ENCODE data around the gene LONRF3.

Gene LONRF3

DNA sequence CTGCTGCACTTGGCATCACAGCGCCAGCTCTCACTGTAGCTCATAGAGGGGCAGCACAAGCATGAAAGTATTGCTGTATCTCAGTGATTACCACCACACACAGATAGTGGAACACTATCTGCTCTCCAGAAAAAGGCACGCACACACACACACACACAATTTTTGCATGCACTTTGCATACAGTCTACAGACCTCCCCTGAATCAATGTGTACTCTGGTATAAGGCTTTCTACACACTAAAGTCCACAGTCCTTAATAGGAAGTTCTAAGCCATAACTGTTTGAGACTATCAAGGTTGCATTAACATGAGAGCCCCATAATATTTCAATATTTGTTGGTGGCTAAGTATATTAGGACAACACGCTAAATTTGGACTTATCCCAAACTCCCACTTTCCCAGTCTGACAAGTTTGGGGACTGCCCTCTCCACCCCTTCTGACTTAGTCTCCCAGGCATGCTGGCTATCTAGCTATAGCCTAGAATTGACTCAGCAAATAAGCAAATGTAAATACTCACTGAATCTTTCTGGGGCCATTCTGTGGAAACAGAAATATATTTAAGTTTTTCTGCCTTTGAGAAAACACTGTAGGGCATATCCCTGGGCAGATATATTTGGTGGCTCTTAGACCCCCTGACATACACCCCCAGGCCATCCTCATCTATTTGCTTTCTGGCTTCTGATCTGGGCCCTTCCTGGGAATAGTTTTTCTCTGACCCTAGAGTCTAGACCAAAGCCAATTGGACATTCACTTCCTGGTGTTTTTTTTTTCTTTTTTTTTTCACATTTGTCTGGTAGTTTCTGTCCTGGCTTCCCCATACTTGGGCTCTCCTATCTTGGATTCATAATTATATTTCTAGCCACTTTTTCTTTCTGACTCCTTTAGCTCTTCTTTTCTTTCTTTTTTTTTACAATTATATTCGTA, 62.0 kb downstream of the LONRF3 start:
- DNase-seq (ENCODE audit: low read depth in 2 of 2): no peak

DNA sequence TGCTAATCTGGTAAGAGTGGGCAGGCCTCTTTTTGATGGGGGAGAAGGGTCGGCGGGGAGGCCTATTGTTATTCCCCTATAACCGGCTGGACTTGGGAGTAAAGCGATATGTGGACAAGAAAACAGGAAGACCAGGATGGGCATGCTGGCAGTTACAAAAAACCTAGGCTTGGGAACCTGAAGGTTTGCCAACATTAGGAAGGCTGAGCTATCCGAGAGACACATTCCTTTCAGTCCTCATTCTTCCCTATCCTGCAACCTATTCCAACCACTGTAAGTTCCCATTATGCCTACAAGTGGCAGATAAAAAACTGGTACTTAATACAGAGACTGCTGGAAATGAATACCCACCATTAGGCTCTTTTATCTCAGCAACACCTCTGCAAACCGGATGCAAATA, 66.0 kb downstream of the LONRF3 start:
- no peak for DNase-seq (ENCODE audit: low read depth in 2 of 2)

DNA sequence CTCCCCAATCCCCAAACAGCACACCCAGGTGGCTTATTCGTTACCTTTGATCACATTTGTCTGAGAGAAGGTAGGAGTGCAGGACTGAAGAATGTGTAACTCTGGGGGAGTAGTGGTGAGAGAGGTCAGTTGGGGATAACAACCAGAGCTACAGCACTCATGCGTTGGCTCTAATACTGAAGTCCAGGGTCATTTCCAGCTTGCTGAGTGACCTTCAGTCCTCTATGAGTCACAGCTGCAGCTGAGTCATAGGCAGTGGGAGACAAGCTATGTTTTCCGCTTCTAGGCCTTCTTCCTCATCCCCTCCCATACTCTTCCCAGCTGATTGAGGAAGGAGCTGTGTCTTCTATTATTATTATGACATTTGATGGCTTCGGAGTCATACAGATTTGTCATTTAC, 66.8 kb downstream of the LONRF3 start:
- DNase-seq (ENCODE audit: low read depth in 2 of 2): no peak

DNA sequence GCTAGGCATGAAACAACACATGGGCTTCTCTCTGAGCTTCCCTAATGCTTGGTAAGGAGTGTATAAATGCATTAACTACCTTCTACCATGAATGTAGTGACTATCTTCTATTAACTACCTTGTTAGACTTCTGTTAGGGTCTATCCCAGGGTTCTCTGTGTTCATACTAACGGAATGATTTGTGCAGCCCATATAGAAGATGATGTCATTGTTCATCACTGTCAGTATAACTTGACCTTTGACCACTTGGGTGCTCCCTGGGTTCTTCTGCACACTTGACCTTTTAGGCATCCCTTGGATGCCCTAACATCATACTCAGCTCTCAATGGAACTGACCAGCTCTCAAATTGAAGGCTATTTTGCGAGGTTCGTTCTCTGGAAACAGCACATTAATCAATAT, 67.6 kb downstream of the LONRF3 start:
- no peak for DNase-seq (ENCODE audit: low read depth in 2 of 2)

DNA sequence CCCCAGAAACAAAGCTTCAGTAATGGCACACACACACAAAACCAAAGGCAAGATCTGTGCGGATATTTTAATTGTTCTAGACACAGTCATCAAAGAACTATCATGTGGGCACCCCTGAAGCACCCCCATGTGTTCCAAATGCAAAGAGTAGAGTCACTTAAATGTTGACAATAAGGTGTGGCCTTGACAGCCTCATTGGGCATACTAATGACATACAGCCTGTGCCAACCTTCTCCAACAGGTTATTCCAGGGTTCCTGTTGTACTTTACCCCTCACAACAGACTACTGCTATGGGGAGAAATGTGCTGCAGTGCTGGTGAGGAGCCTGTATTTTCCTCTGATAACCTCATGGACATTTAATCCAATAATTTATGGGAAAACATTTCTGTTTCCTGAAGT, 68.6 kb downstream of the LONRF3 start:
- DNase-seq (ENCODE audit: low read depth in 2 of 2): no peak

DNA sequence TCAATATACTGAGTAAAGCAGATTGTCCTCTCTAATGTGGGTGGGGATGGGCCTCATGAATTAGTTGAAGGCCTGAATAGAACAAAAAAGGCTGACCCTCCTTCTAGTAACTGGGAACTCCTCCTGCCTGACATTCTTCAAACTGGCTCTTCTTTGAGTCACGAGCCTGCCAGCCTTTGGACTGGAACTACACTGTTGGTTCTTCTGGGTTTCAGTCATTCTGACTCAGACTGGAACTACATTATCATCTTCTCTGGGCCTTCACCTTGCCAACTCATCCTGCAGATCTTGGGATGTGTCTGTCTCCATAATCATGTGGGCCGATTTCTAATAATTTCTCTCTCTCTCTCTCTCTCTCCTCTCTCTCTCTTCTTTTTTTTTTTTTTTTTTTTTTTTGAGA, 71.5 kb downstream of the LONRF3 start:
- no peak for DNase-seq (ENCODE audit: low read depth in 2 of 2)

DNA sequence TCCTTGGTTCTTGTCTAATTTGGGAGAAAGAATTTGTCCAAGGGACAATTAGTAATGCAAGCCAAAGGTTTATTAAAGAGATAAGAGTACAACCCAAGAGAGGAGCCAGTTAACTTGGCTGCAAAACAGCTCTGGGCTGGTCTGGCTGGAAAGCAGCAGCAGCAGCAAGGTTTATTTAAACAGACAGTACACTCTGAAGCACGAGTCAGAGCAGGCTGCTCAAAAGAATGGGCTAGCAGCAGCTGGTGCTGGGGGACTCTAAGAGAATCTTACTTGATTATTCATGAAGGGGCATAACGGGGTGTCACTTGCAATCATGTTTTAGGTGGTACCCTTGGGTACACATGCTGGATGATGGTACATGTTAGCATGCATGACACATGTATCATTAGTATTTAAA, 81.3 kb downstream of the LONRF3 start:
- no peak for DNase-seq (ENCODE audit: low read depth in 2 of 2)

DNA sequence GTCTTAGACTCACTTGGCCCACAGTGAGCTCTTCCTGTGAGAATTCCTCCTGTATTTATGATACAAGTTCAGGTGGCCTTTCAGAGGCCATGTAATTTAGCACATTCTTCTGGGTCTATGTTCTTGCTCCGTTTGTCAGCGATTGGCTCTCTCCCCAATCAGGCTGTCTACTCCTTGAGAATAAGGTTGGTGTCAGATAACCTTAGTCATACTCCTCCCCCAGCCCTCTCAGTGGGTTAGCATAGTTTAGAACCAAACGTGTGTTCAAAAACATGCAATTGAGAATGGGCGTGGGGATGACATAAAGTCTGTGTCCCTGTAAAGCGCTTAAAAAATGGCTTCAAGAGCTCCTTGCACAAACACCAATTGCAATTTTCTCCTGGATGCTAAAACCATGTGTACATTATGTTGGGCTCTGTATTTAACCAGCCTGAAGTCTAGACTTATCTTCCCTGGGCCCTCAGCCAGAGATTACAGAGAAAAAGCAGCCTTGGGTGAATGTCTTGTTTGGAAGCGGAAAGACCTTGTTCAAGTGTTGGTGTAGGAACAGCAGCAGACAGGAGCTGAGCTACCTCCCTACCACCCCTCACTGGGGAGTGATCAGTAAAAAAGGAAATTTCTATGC, 88.4 kb downstream of the LONRF3 start:
- no peak for DNase-seq (ENCODE audit: low read depth in 2 of 2)

DNA sequence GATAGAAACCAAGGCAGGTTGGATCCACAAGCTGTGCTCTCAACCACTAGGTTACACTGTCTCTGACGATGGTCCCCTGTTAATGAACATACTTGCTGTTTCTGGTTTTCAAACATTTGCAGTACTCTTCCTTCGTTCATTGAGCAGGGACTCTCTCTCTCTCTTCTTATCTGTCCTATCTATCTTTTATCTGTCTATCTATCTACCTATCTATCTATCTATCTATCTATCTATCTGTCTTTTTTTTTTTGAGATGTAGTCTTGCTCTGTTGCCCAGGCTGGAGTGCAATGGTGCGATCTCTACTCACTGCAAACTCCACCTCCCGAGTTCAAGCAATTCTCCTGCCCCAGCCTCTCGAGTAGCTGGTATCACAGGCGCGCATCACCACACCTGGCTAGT, 89.0 kb downstream of the LONRF3 start:
- DNase-seq (ENCODE audit: low read depth in 2 of 2): no peak

DNA sequence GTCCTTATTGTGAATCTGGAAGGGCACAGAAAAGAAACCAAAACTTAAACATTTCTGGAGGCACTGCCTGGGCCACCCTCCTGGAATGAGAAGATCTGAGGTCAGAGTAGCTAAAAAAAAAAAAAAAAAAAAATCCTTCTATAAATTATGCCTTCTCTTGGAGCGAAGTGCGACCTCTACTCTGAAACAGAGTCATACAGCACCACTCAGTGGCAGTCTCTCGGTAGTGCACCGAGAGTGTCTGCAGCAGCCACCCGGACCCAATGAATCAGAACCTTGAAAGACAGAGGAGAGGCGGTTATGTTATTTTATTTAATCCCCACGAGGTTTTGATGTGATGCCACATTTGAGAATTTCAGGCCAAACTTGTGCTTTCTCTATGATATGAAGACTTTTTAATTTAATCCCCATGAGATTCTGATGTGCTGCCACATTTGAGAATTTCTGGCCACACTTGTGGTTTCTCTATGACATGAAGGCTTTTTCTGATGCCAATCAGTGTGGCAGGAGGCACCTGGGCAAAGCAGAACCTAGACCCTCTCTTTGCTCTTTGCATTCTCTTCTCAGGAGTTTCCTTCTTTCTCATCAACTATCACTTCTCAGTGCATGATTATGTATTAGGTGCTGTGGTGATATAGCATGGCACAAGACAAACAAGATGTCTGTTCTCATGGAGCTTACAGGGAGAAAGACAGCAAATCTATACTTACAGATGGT, 92.8 kb downstream of the LONRF3 start:
- DNase-seq (ENCODE audit: low read depth in 2 of 2): peak in 1 of 2 donors; percentile 11

All from stimulated activated CD4-positive, alpha-beta T cell treated with anti-CD3 and anti-CD28 coated beads, Interleukin-1b, Interleukin-23, amount 100 ng/mL, for 1 hour (primary cell).